ENCODE measurements around the gene DCAF11. TPM values are rescaled to one million over a fixed set of nuclear protein-coding genes. Genes with fewer than 3 reads are reported as not detected.

DCAF11 gene
- total and polyA plus RNA-seq, 2 of the 13 experiments (the other 11 are each of a cell fraction or from before 2014, with no cell fraction given): 150 to 257 TPM

GRCh38 chr14:24067133-24068082 lies 47.2 kb upstream of the DCAF11 start (continued):
- TF ChIP-seq CEBPZ (IDR thresholded peaks at IDR 0.05; ENCODE audit: low read length): no peak
- no peak for TF ChIP-seq NKX3-1 (CRISPR knock-in tag; IDR thresholded peaks at IDR 0.05)
- no peak for TF ChIP-seq ZEB1 (IDR thresholded peaks at IDR 0.05; ENCODE audit: insufficient replicate concordance, low read depth)
- peak; percentile 66 for TF ChIP-seq FOXA3 (CRISPR knock-in tag; IDR thresholded peaks at IDR 0.05)
- no peak for TF ChIP-seq FOXK2 (IDR thresholded peaks at IDR 0.05)
- TF ChIP-seq ZNF878 (CRISPR knock-in tag; IDR thresholded peaks at IDR 0.05): no peak
- TF ChIP-seq RFX5 (IDR thresholded peaks at IDR 0.05; ENCODE audit: low read depth, low read length): no peak
- TF ChIP-seq MBD4 (IDR thresholded peaks at IDR 0.05; ENCODE audit: borderline replicate concordance, low read length): no peak
- TF ChIP-seq ZNF143 (CRISPR knock-in tag; IDR thresholded peaks at IDR 0.05): no peak
- no peak for TF ChIP-seq DZIP1 (CRISPR knock-in tag; IDR thresholded peaks at IDR 0.05)
- peak; percentile 32; the same call in 1 of the 2 replicates for TF ChIP-seq ZFY (CRISPR knock-in tag; IDR thresholded peaks at IDR 0.05)
- no peak for TF ChIP-seq ZNF253 (CRISPR knock-in tag; IDR thresholded peaks at IDR 0.05; ENCODE audit: borderline replicate concordance)
- TF ChIP-seq ZXDC (CRISPR knock-in tag; IDR thresholded peaks at IDR 0.05): no peak
- no peak for TF ChIP-seq FOXP4 (CRISPR knock-in tag; IDR thresholded peaks at IDR 0.05)
- no peak for TF ChIP-seq ZNF441 (CRISPR knock-in tag; IDR thresholded peaks at IDR 0.05; ENCODE audit: borderline replicate concordance)
- no peak for TF ChIP-seq DRAP1 (CRISPR knock-in tag; IDR thresholded peaks at IDR 0.05)
- TF ChIP-seq POLR2A (IDR thresholded peaks at IDR 0.05; ENCODE audit: insufficient read depth in 1 of 2, low read depth in 2 of 2, low read length in 2 of 2): no peak
